ENCODE measurements around the gene CD44.

Gene CD44

DNA sequence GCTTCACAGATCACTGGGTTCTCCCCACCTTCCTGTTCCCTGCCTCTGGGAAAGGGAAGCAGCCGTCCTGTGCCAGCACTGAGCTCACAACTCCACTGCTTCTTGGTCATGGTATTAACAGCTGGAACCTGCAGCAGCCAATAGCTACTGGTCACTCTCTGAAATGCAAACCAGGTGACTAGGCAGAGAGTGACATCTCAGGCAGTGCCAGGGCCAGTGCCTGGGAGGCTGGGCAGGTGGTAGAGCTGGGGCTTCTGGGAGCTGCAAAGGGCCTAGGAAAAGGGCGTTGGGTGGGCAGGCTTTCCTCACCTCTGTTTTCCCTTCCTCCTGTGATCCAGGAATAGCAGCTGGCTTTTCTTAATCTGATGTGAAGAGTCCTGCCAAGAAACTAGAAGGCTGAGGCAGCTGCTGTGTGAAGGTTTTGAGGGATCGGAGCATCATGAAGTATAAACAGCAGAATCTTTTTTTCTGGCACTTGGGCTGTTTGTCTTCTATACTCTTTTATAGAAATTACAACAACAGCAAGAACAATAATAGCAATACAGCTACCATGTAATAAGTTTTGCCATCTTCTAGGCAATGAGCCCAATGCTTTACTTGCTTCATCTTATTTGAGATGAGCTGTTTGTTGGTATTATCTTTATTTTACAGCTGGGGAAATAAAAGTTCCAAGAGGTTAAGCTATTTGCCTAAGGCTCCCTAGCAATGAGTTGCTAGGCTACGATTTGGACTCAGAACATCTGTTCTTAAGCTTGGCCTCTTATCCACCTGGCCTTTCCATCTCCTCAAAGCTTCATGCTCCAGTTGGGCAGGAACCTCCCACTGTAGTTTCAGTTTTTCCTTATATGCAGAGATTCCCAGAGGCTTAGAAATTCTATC, 22.0 kb upstream of the CD44 start:
- TF ChIP-seq, protein P1, sequence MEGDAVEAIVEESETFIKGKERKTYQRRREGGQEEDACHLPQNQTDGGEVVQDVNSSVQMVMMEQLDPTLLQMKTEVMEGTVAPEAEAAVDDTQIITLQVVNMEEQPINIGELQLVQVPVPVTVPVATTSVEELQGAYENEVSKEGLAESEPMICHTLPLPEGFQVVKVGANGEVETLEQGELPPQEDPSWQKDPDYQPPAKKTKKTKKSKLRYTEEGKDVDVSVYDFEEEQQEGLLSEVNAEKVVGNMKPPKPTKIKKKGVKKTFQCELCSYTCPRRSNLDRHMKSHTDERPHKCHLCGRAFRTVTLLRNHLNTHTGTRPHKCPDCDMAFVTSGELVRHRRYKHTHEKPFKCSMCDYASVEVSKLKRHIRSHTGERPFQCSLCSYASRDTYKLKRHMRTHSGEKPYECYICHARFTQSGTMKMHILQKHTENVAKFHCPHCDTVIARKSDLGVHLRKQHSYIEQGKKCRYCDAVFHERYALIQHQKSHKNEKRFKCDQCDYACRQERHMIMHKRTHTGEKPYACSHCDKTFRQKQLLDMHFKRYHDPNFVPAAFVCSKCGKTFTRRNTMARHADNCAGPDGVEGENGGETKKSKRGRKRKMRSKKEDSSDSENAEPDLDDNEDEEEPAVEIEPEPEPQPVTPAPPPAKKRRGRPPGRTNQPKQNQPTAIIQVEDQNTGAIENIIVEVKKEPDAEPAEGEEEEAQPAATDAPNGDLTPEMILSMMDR (IDR thresholded peaks at IDR 0.05; ENCODE audit: control insufficient read depth, insufficient read depth, low read depth, low read length, missing control alignments): no peak

DNA sequence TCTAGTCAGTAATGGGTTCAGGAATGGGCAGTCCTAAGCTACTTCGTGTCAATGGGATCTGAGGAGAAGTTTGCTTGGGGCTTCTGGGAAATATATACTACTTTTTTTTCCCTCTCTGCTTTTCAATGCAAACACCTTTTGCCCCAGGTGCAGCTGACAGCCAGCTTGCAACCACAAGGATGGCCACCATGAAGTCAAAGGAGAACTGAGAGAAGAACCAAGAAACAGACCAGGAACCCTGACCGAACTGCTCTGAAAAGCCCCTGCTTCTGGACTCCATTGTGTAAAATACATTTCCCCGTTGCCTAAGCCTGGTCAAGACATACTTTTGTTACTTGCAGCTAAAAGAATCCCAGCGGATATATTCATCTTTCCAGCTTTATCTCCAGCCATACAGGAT, 20.1 kb upstream of the CD44 start:
- DNase-seq (ENCODE audit: low read depth): no peak

More for the DNA sequence above, 22.0 kb upstream of the CD44 start:
- peak; percentile 71 for DNase-seq (ENCODE audit: low read depth)
- no peak overlapping the region for H3K4me3 ChIP-seq (ENCODE audit: control insufficient read depth, low read depth, low read length)

GRCh38 chr11:35121326-35121865, 17.6 kb upstream of the CD44 start:
- no peak for DNase-seq (ENCODE audit: low read depth)
- H3K4me3 ChIP-seq (ENCODE audit: control insufficient read depth, low read depth, low read length): no peak overlapping the region

More for the DNA sequence above, 20.1 kb upstream of the CD44 start:
- no peak overlapping the region for H3K4me3 ChIP-seq (ENCODE audit: control insufficient read depth, low read depth, low read length)
- TF ChIP-seq, protein P1 (IDR thresholded peaks at IDR 0.05; ENCODE audit: control insufficient read depth, insufficient read depth, low read depth, low read length, missing control alignments): no peak

GRCh38 chr11:35122308-35122707, 16.7 kb upstream of the CD44 start:
- TF ChIP-seq, protein P1 (IDR thresholded peaks at IDR 0.05; ENCODE audit: control insufficient read depth, insufficient read depth, low read depth, low read length, missing control alignments): no peak
- H3K4me3 ChIP-seq (ENCODE audit: control insufficient read depth, low read depth, low read length): no peak overlapping the region
- no peak for DNase-seq (ENCODE audit: low read depth)

More at GRCh38 chr11:35121326-35121865, 17.6 kb upstream of the CD44 start:
- TF ChIP-seq, protein P1 (IDR thresholded peaks at IDR 0.05; ENCODE audit: control insufficient read depth, insufficient read depth, low read depth, low read length, missing control alignments): no peak

DNA sequence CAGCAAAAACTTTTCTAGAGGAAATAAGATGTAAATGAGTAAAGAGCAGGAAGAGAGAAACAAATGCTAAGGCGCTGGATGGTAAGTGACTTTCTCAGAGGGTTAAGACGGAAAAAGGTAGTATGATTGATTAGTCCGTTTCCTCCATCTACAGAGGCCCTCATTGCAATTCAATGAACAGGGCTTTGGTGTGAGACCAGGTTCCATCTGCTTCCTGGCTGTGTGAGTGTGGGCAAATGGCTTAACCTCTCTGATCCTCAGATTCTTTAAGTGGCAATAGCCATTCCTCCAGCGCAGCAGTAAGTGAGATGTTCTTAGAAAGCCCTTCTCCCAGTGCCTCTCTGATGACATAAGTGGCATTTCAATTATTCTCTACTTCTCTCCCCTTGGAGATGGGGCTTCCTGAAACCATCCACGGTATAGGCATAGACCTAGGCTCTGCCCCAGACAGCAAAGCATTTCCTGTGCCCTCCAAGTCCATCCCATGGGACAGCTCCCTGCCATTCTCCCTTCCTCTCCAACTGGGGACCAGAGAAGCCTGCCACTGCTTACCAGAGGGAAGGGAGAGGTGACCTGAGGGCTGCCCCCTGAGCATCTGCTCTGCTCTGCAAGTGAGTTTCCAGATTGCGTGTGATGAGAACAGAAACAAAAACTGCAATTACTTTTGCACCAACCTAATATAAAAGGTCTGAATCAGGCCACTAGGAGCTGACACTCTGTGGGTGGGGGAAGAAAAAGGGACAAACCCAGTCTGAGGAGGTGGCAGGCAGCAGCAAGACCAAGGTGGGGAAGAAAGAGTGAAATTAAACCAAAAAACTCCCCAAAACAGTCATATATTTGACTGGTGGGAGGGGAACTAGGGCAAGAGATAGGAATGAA, 12.7 kb upstream of the CD44 start:
- no peak for DNase-seq (ENCODE audit: low read depth)
- no peak overlapping the region for H3K4me3 ChIP-seq (ENCODE audit: control insufficient read depth, low read depth, low read length)
- TF ChIP-seq, protein P1 (IDR thresholded peaks at IDR 0.05; ENCODE audit: control insufficient read depth, insufficient read depth, low read depth, low read length, missing control alignments): no peak

DNA sequence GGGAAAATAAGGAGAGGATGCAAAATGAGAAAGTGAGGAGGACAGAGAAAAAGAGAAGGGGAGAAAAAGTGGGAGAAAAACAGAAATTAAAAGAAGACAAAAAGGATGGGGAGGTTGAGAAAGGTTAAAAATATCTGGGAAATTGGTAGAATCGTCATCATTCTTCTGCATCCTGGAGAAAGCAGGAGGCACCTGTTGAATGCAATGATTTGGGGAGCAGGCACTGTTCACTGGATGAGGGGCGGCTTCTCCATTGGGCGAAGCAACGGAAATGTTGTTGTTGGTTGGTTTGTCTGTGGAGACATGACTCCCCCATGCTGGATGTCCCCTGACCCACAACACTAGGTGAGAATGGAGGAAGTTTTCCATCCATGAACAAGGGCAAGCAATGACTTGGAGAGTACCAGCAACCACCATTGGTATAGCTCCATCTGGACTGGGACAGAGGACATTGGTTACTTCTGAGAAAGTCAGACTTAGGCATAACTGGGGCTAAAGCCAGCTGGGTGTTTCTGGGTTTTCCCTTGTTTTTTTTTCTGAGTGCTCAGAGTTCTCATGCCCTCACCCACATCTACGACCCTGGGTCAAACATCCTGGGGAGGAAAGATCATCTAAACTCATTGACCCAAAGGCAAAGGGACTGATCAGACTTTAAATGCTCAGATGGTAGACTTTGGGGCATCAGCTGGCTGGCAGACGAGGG, 11.9 kb upstream of the CD44 start:
- H3K4me3 ChIP-seq (ENCODE audit: control insufficient read depth, low read depth, low read length): no peak overlapping the region
- TF ChIP-seq, protein P1 (IDR thresholded peaks at IDR 0.05; ENCODE audit: control insufficient read depth, insufficient read depth, low read depth, low read length, missing control alignments): no peak
- DNase-seq (ENCODE audit: low read depth): no peak
